D721Med (cell line): ENCODE data around the gene FAM25A.

Experiments
- DNase-seq: peaks from one replicate; pipeline ENCODE4 v3.0.0; 2011; ENCODE audit warnings: low spot score; ENCODE audit not compliant: insufficient read length
- FAIRE-seq: peaks from 2 replicates; lab custom pipeline; 2011; peaks lifted over from hg19 to GRCh38; lab: Jason Lieb, UNC
- CTCF ChIP-seq: IDR thresholded peaks from 2 replicates; pipeline ENCODE4 v1.5.1; 2012; ENCODE audit warnings: mild to moderate bottlenecking, control low read depth; ENCODE audit not compliant: insufficient read depth; ENCODE audit errors: missing control alignments

Gene FAM25A

GRCh38 chr10:87066865-87067264 is 46.8 kb downstream of the FAM25A start:
- no peak for TF ChIP-seq CTCF
- DNase-seq: no peak
- no peak for FAIRE-seq

- FAIRE-seq (peak; percentile 92), DNase-seq (peak; percentile 26)
- TF ChIP-seq CTCF: no peak
Measured at GRCh38 chr10:87068281-87068680, 48.2 kb downstream of the FAM25A start.

GRCh38 chr10:87072449-87072848 is 52.4 kb downstream of the FAM25A start:
- no peak for FAIRE-seq
- no peak for DNase-seq
- TF ChIP-seq CTCF: no peak
